K562 (cell line): ENCODE measurements around the gene SLC30A7. TPM values are rescaled to one million over a fixed set of nuclear protein-coding genes. Genes with fewer than 3 reads are reported as not detected.
A peak's percentile ranks its signal among the peaks of the same experiment; 100 is the strongest.

Source experiments
- ARHGAP35 ChIP-seq: fragments of 450-650 bp; IDR thresholded peaks from 2 replicates; pipeline ENCODE4 v1.6.1; 2018; ENCODE audit not compliant: partially characterized antibody
- ARNT ChIP-seq, 2 experiments: fragments of 450-650 bp; IDR thresholded peaks; 2 replicates each; pipeline ENCODE4 v1.6.1; 2016; ENCODE audit warnings: mild to moderate bottlenecking in 1 of 2
- CXXC5 ChIP-seq: fragments of 250-450 bp; sonication (Bioruptor Pico); IDR thresholded peaks from 2 replicates; pipeline ENCODE4 v1.8.0; 2022; ENCODE audit warnings: inconsistent platforms, mild to moderate bottlenecking, moderate library complexity
- EGR1 ChIP-seq: fragments of 450-650 bp; conservative IDR thresholded peaks from 2 replicates; pipeline ENCODE4 v1.6.1; 2017; ENCODE audit warnings: mild to moderate bottlenecking
- ELF1 ChIP-seq: fragments of 200-800 bp; sonication (Bioruptor generic); IDR thresholded peaks from 2 replicates; pipeline ENCODE4 v1.6.1; 2016; ENCODE audit warnings: missing genetic modification characterization, missing compliant biosample characterization
- GABPB1 ChIP-seq: sonication (generic); formaldehyde crosslinking; IDR thresholded peaks from 2 replicates; pipeline ENCODE4 v1.8.0; 2022; ENCODE audit warnings: mild to moderate bottlenecking, missing genetic modification reagents
- HDAC3 ChIP-seq: fragments of 450-650 bp; IDR thresholded peaks from 2 replicates; pipeline ENCODE4 v1.6.1; 2018; ENCODE audit warnings: borderline replicate concordance, mild to moderate bottlenecking, moderate library complexity; ENCODE audit not compliant: partially characterized antibody
- ILK ChIP-seq: fragments of 450-650 bp; IDR thresholded peaks from 2 replicates; pipeline ENCODE4 v1.6.1; 2016; ENCODE audit warnings: missing genetic modification characterization, low read depth, mild to moderate bottlenecking, missing compliant biosample characterization, moderate library complexity, borderline replicate concordance
- KDM5B ChIP-seq: fragments of 200-600 bp; sonication (generic); IDR thresholded peaks from 2 replicates; pipeline ENCODE4 v1.6.1; 2012; ENCODE audit warnings: low read depth, mild to moderate bottlenecking, moderate library complexity, low read length, control low read depth, inconsistent platforms; ENCODE audit not compliant: insufficient replicate concordance
- MAX ChIP-seq: sonication (generic); formaldehyde crosslinking; IDR thresholded peaks from 2 replicates; pipeline ENCODE4 v1.9.0; 2022; ENCODE audit warnings: mild to moderate bottlenecking, missing genetic modification reagents
- PHB2 ChIP-seq: fragments of 450-650 bp; IDR thresholded peaks from 2 replicates; pipeline ENCODE4 v1.6.1; 2017; ENCODE audit warnings: low read depth
- PHF8 ChIP-seq: fragments of 200-600 bp; sonication (generic); IDR thresholded peaks from 2 replicates; pipeline ENCODE4 v1.6.1; 2012; ENCODE audit warnings: mixed run types, mild to moderate bottlenecking, inconsistent platforms, low read length, moderate library complexity, borderline replicate concordance
- RBBP5 ChIP-seq: fragments of 200-600 bp; sonication (generic); IDR thresholded peaks from 2 replicates; pipeline ENCODE4 v1.6.1; 2012; ENCODE audit warnings: borderline replicate concordance, mild to moderate bottlenecking, low read length, control low read depth, inconsistent platforms; ENCODE audit not compliant: insufficient read depth, poor library complexity, severe bottlenecking
- SNIP1 ChIP-seq: fragments of 450-650 bp; IDR thresholded peaks from 2 replicates; pipeline ENCODE4 v1.7.1; 2017; ENCODE audit warnings: low read depth, mild to moderate bottlenecking
- SUPT5H ChIP-seq: fragments of 450-650 bp; IDR thresholded peaks from 2 replicates; pipeline ENCODE4 v1.6.1; 2016
- TEAD1 ChIP-seq, 2 experiments: fragments of 450-650 bp in 1 of 2; sonication (generic) in 1 of 2; formaldehyde crosslinking; IDR thresholded peaks; 2 replicates each; pipeline versions ENCODE4 v1.4.0 to v1.8.0; 2020 to 2022; ENCODE audit warnings: mild to moderate bottlenecking in 2 of 2, missing genetic modification reagents in 1 of 2
- TEAD4 ChIP-seq, 2 experiments: sonication (generic) in 1 of 2; formaldehyde crosslinking in 1 of 2; IDR thresholded peaks; 2 replicates each; pipeline versions ENCODE4 v1.6.1 to v1.8.0; 2012 to 2022; ENCODE audit warnings: borderline replicate concordance in 1 of 2, inconsistent platforms in 1 of 2, low read length in 1 of 2, mild to moderate bottlenecking in 1 of 2, missing genetic modification reagents in 1 of 2
- TFAP4 ChIP-seq: sonication (generic); formaldehyde crosslinking; IDR thresholded peaks from 2 replicates; pipeline ENCODE4 v1.8.0; 2022; ENCODE audit warnings: missing genetic modification reagents, mild to moderate bottlenecking, moderate library complexity, borderline replicate concordance
- ZBTB7A ChIP-seq: IDR thresholded peaks from 2 replicates; pipeline ENCODE4 v1.6.1; 2011; ENCODE audit warnings: low read depth, mild to moderate bottlenecking, low read length, moderate library complexity, borderline replicate concordance; ENCODE audit not compliant: control insufficient read depth
- ZNF133 ChIP-seq: fragments of 250-450 bp; sonication (Bioruptor Pico); IDR thresholded peaks from 2 replicates; pipeline ENCODE4 v1.4.0; 2020; ENCODE audit warnings: mild to moderate bottlenecking
- ZNF143 ChIP-seq: sonication (generic); formaldehyde crosslinking; IDR thresholded peaks from 2 replicates; pipeline ENCODE4 v1.9.0; 2022; ENCODE audit warnings: mild to moderate bottlenecking, missing genetic modification reagents
- ZNF24 ChIP-seq: fragments of 450-650 bp; IDR thresholded peaks from 2 replicates; pipeline ENCODE4 v1.6.1; 2016
- ZNF518B ChIP-seq: fragments of 250-450 bp; sonication (Bioruptor Pico); IDR thresholded peaks from 2 replicates; pipeline ENCODE4 v1.5.0; 2021; ENCODE audit warnings: mild to moderate bottlenecking, moderate library complexity
- polyA plus RNA-seq, 8 experiments: library from polyadenylated mRNA; depleted of rRNA in 4 of 8; stranded (reverse) in 5 of 8; unstranded in 3 of 8; fragments of >200 nt; fragmentation: Nextera tagmentation in 2 of 8; fragmentation: Illumina TruSeq in 1 of 8; extraction: Ambion mirVana in 2 of 8; extraction: Trizol in 1 of 8; gene quantifications; 2 replicates each; pipeline versions ENCODE4 v1.2.1 to v1.2.3, GENCODE V29; 2011 to 2014; ENCODE audit warnings: inconsistent platforms in 1 of 8, missing spikeins in 1 of 8
- total RNA-seq, 7 experiments: library from RNA; depleted of rRNA in 6 of 7; stranded (reverse); fragments of >200 nt in 6 of 7; fragmentation: Illumina TruSeq in 2 of 7; extraction: Trizol in 2 of 7; gene quantifications; 2 replicates each; pipeline versions ENCODE4 v1.2.1 to v1.2.3, GENCODE V29; 2011 to 2021; ENCODE audit warnings: low replicate concordance in 1 of 7

SLC30A7 gene
- total and polyA plus RNA-seq, 9 of the 15 experiments (the other 6 are each of a cell fraction or from before 2014, with no cell fraction given) = 3.5 to 17.1 (median 7.2) TPM

GRCh38 chr1:100895540-100896480 lies at the start of gene SLC30A7 (continued):
- TF ChIP-seq PHF8 (peak; percentile 77; the same call in 1 of the 2 replicates), ZNF143 (peak; percentile 65), ZNF24 (no peak), KDM5B (peak; percentile 13), ZNF133 (CRISPR knock-in tag) (no peak), GABPB1 (peak; percentile 69; the same call in 1 of the 2 replicates), TEAD4 (IDR thresholded peaks at IDR 0.05; ENCODE audit: low read length) (0 out of 2 replicates have a peak, but pooled peaks have one; percentile 6), TEAD4 (CRISPR knock-in tag; IDR thresholded peaks at IDR 0.05; ENCODE audit: borderline replicate concordance) (no peak), ZBTB7A (peak; percentile 0; the same call in 1 of the 2 replicates), ZNF518B (no peak), PHB2 (no peak), HDAC3 (no peak), EGR1 (peak; percentile 92), CXXC5 (CRISPR knock-in tag) (peak; percentile 58; the same call in 1 of the 2 replicates), ELF1 (tag) (peak; percentile 78), TEAD1 (CRISPR knock-in tag; IDR thresholded peaks at IDR 0.05) (peak in 1 of 2 experiments; percentile 80; a peak in 1 of 4 replicates), MAX (peak; percentile 50), ARNT (IDR thresholded peaks at IDR 0.05) (peak in 1 of 2 experiments; percentile 23; a peak in 1 of 4 replicates), ARHGAP35 (no peak), ILK (tag) (no peak), RBBP5 (peak; percentile 79), SUPT5H (peak; percentile 79), SNIP1 (no peak), TFAP4 (CRISPR knock-in tag) (peak; percentile 47)
